Epithelial cell of esophagus (primary cell): ENCODE measurements around the gene AP3B1.
A peak's percentile ranks its signal among the peaks of the same experiment; 100 is the strongest.

ENCODE experiments used
- DNase-seq: peaks from one replicate; pipeline ENCODE4 v3.0.0; 2010; ENCODE audit warnings: low read depth
- H3K4me3 ChIP-seq: 2 replicates; pipeline ENCODE4 v1.5.1; 2011; ENCODE audit warnings: mild to moderate bottlenecking, low read length, control low read depth
- TF ChIP-seq, protein P1 (sequence below): IDR thresholded peaks from 2 replicates; pipeline ENCODE4 v1.5.1; 2011; ENCODE audit warnings: low read depth, mild to moderate bottlenecking, low read length, control low read depth, inconsistent platforms; ENCODE audit not compliant: insufficient read depth; ENCODE audit errors: missing control alignments

The AP3B1 gene

DNA sequence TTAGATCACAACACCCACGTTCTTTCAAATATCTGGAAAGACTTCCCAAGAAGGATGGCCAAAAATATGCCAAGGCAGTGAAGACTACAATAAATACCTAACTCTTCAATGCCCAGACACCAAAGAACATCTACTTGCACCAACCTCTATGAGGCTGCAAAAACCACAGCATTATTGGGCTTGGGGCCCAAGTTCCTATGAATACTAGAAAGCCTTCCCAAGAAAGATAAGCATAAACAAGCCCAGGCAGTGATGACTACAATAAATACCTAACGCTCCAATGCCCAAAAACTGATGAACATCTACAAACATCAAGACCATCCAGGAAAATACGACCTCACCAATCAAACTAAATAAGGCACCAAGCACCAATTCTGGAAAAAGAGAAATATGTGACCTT, 41.3 kb downstream of the AP3B1 start:
- TF ChIP-seq, protein P1, sequence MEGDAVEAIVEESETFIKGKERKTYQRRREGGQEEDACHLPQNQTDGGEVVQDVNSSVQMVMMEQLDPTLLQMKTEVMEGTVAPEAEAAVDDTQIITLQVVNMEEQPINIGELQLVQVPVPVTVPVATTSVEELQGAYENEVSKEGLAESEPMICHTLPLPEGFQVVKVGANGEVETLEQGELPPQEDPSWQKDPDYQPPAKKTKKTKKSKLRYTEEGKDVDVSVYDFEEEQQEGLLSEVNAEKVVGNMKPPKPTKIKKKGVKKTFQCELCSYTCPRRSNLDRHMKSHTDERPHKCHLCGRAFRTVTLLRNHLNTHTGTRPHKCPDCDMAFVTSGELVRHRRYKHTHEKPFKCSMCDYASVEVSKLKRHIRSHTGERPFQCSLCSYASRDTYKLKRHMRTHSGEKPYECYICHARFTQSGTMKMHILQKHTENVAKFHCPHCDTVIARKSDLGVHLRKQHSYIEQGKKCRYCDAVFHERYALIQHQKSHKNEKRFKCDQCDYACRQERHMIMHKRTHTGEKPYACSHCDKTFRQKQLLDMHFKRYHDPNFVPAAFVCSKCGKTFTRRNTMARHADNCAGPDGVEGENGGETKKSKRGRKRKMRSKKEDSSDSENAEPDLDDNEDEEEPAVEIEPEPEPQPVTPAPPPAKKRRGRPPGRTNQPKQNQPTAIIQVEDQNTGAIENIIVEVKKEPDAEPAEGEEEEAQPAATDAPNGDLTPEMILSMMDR = no peak
- DNase-seq = no peak
- H3K4me3 ChIP-seq = no peak overlapping the region

DNA sequence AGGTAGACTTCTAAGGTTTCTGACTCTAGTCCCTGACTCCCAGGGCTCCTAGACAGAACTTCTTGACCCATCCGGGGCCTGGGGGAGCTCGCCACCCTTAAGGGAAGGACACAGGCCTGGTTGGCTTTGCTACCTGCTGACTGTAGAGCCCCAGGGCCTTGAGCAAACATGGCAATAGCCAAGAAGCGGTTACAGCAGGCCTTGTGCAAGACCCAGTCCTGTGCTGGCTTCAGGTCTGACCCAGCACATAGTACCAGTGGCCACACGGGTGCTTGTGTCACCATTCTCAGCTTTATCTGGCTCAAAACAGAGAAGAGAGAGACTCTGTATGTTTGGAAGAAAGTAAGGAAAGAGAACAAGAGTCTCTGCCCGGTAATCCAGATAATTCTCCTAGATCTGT, 41.8 kb downstream of the AP3B1 start:
- TF ChIP-seq, protein P1 = no peak
- H3K4me3 ChIP-seq = no peak overlapping the region
- peak; percentile 5 for DNase-seq

DNA sequence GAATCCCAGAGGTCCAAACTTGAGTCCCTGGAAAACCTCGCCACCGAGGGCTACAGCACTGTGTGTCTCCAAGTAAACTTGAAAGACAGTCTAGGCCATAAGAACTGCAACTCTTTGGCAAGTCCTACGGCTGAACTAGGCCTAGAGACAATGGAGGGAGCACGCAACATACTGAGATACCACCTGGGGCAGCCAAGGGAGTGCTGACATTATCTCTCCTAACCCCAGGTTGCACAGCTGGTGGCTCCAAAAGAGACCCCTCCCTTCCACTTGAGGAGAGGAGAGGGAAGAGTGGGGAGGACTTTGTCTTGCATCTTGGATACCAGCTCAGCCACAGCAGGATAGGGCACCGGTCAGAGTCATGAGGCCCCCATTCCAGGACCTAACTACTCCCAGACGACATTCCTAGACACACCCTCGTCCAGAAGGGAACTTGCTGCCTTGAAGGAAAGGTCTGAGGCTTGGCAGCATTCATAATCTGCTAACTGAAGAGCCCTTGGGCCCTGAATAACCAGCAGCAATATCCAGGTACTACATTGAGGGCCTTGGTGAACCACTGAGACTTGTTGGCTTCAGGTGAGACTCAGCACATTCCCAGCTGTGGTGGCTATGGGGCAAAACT, 42.7 kb downstream of the AP3B1 start:
- TF ChIP-seq, protein P1 = no peak
- H3K4me3 ChIP-seq = no peak overlapping the region

DNA sequence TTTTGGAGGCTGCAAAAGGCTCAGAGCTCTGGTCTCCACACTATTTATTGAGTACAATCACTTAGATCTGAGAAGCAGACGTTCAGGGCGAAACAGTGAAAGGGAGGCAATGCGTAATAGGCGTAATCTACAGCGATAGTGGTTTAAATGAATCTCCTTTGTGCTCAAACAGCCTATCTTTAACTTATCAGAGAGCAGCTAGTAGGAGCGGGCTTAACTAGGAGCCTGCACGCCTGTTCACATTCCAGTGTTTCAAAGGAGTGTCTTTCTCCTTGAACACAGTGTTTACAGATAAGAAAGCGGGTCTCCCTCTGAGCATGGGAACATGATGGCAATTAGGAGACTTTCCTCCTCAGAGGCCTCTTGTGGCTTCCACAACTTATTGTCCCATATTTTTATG, 49.4 kb downstream of the AP3B1 start:
- no peak for DNase-seq
- TF ChIP-seq, protein P1 = no peak
- H3K4me3 ChIP-seq = no peak overlapping the region

More for the DNA sequence above, 42.7 kb downstream of the AP3B1 start:
- no peak for DNase-seq

DNA sequence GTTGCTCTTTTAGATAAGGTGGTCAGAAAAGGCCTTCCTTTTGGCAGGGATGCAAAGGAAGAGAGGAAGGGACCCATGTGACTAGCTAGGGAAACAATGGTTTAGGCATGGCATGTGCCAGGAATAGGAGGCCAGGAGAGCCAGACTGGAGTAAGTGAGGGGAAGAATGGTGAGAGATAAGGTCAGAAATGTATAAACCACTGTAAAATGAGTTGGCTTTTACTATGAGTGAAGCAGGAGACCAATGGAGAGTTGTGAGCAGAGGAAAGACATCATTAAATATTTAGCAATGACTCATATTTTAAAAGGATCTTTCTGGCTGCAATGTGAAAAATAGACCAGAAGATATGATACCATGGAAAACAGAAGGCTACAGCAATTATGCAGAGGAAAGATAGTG, 50.9 kb downstream of the AP3B1 start:
- no peak for DNase-seq
- H3K4me3 ChIP-seq = no peak overlapping the region
- TF ChIP-seq, protein P1 = no peak

DNA sequence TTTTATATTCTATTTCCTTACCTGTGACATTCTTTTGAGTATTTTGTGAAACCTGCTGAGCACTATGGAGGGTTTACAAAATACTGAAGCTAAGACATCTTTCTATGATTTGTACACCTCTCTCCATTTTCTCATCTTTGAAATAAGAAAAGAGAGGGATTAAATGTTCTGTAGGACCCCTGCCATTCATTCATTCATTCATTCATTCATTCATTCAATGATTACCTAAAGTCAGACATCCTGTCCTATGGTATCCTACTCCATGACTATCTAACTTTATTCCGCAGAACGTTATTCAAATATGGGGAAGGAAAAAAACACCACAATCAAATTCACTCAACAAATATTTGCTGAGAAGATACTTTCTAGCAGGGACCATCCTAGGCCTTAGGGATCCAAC, 51.4 kb downstream of the AP3B1 start:
- TF ChIP-seq, protein P1 = no peak
- DNase-seq = no peak
- no peak overlapping the region for H3K4me3 ChIP-seq

DNA sequence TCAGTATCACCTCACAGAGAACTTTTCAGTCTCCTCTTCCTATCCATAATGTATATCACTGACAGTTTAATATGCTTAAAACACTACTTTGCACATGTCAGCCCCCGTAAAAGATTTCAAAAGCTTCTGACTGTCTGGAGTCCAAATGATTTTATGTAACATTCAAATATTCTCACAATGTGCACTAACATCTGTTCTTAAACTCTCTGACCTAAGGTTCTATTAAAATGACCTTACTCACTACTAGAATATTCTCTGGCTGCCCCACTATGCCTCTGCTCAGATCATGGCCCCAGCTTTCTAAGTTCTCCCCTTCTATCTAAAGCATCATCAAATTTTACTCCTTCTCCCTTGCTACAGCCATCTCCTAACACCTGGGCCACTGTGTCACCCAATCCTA, 52.5 kb downstream of the AP3B1 start:
- DNase-seq = no peak
- no peak overlapping the region for H3K4me3 ChIP-seq
- TF ChIP-seq, protein P1 = no peak
